GM19025 (cell line): ENCODE measurements around the gene EN2.
"Not testable (repeated sequence)": the region's sequence is repeated elsewhere in the genome, so short reads cannot be mapped to it uniquely, and the experiment has no call there.

ENCODE experiments used
- ATAC-seq: cut with Tn5 transposase; IDR thresholded peaks from one replicate; pipeline ENCODE4 v1.9.1; 2021; ENCODE audit warnings: mild to moderate bottlenecking, low read depth, moderate library complexity; ENCODE audit not compliant: unreplicated experiment

The EN2 gene

GRCh38 chr7:155425011-155425340, 33.0 kb upstream of the EN2 start:
- ATAC-seq = no peak

DNA sequence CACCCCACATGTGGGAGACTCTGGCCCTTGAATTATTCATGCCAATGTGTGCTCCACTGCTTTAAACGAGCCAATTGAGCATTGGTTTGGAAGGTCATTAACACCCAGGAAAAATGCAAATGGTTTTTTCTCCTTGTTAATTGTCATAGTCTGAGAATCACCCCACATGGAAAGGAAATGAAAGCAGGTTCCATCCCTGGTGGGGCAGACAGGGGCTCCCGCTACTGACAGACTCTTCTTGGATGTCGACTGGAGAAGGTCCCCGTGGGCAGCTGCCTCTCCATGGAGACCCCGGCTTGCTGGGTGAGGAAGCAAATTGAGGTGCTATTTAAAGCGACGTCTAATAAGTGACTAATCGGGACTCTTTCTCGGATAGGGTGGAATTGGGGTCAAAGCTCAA, 32.0 kb upstream of the EN2 start:
- no peak for ATAC-seq

DNA sequence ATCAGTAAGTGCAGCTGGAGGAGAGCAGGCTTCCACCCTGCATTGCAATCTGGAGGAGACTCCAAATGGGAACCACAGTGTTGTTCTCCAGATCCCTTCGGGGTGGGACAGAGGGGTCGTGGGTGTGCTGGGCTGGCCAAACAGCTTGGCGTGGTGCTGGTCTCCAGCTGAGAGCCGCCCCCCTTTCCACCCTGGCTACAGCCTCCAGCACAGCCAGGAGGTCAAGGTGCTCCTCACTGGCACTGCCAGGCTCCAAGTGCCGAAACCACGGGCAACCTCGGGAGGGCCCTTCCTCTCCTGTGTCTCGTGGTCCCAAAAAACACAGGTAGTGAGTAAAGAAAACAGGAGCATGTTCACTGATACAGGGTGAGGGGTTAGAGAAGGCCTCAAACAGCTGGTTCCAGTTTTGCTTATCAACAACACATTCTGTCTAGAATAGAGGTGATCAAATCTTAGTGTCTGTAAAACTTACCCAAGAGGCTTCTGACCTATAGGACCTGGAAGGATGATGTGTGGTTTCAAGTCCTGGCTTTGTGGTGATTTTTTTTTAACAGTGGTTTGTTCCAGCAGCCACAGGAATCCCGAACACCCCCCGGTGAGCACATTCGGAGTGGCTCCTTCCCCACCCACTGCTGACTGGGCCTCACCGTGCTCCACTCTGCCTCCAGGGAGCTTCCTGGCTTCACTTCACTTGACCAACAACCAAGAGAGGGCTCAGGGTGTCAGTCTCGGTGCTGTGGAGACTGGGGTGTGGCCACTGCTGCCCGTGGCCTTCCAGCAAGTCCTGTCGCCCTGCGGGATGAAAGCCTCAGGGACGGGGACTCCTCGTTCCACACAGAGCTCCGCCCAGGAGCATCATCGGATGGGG, 31.2 kb upstream of the EN2 start:
- no peak for ATAC-seq

GRCh38 chr7:155427411-155428038, 30.4 kb upstream of the EN2 start:
- no peak for ATAC-seq

- no peak for ATAC-seq
These were observed 29.6 kb upstream of the EN2 start for GRCh38 chr7:155428171-155428834.

GRCh38 chr7:155429651-155430050, 28.3 kb upstream of the EN2 start:
- ATAC-seq = no peak

DNA sequence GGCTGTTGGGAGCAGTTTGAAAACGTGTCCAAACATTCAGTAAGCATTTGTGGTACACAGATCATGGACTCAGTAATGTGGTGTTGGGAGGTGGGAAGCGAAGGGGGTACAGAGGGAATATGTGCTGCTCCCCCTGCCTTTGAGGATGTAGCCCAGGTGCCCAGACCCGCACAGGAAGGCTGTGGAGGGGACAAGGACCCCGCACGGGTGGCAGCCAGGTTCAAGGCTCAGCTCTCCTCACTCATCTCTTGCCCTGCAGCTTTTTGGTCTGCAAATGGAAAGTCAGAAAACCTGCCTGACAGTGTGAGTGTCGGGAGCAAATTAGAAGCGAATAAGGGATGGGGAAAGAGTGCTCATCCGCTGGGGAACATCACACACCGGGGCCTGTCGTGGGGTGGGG, 27.3 kb upstream of the EN2 start:
- no peak for ATAC-seq

DNA sequence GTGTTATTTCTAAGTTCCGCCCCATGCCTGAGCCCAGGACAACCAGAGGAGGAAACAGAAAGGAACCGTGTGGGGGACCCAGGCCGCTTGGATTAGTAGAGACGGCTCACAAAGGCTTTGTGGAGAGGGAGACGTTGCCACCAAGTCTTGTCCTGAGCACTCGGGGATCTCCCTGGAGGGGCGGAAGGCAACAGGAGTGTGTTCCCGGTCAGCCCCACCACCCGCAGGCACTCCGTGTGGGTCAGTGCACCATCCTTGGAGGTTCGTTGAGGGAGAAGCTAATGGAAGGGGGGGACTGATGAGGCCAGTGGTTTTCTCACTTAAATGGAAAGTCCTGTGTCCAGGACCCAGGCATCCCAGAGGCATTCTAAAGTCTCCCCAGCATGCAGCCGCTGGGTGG, 26.7 kb upstream of the EN2 start:
- ATAC-seq = no peak

- no peak for ATAC-seq
These were observed 26.2 kb upstream of the EN2 start for GRCh38 chr7:155431711-155432110.

DNA sequence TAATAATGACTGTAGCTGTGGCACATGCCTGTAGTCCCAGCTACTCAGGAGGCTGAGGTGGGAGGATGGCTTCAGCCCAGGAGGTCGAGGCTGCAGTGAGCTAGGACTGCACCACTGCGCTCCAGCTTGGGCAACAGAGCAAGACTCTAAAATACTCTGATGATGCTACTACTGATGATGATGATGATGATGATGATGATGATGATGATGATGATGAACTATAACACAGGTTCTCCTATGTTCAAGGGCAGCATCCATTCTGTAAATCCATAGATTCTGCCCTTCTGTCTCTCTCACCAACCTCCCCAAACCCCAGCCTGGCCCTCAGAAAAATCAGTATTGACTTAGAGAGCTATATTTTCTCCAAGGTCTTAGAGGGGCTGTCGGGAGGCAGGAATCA, 22.8 kb upstream of the EN2 start:
- no peak for ATAC-seq

DNA sequence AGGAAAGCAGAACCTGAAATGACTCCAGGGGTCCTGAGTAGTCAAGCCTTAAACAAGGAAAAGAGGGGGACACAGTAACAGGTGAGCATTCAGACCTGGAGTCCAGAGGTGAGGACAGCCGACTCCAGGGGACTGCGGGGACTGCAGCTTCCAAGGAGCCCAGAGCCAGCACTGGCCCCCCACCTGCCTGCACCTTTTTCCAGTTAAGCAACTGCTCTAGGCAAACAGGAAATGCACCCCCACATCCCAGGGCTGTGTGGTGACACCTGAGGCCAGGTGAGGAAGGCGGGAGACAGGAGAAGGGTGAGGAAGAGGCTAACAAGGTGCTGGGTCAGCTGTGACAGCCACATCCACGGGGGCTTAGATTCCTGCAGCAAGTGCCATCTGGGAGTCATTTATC, 20.1 kb upstream of the EN2 start:
- ATAC-seq = no peak

DNA sequence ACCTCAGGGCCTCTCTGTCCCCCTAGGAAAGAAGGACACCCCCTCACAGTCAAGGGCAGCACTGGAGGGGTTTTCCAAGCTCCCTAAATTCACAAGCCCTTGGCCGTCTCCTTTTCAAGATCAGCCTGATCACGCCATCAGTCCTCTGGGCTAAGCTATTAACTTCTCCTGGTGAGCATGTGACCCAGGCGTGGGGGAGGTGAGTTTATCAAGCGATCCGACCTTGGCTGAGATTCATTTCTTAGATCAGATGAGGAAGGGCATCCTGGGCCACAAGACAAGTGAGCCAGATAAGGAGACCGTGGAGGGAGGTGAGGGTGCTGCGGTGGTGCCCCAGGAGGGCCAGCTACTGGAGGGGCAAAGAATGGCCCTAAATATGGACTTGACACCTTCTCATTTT, 19.2 kb upstream of the EN2 start:
- no peak for ATAC-seq

GRCh38 chr7:155439311-155440017, 18.5 kb upstream of the EN2 start:
- ATAC-seq = no peak

- ATAC-seq = no peak
These were observed 17.9 kb upstream of the EN2 start for GRCh38 chr7:155440018-155440410.

- ATAC-seq = no peak
These were observed 16.1 kb upstream of the EN2 start for GRCh38 chr7:155441856-155442255.

DNA sequence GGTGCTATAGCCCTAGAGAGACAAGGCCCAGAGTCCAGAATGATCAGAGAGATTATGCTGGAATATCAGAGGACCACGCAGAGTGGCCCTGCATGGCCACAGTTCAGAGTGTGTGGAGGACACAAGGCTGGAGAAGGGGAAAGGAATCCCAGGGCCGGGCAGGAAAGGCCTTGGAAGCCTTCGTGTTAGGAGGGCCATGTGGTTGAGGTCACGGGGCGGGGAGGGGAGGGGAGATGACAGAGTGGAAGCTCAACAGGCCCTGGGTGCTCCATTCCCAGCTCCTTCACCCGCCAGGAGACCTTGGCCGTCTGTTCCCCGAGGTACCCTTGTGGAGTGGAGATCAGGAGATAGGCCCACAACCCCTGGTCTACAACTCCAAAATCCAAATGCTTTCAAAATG, 13.2 kb upstream of the EN2 start:
- ATAC-seq = no peak

DNA sequence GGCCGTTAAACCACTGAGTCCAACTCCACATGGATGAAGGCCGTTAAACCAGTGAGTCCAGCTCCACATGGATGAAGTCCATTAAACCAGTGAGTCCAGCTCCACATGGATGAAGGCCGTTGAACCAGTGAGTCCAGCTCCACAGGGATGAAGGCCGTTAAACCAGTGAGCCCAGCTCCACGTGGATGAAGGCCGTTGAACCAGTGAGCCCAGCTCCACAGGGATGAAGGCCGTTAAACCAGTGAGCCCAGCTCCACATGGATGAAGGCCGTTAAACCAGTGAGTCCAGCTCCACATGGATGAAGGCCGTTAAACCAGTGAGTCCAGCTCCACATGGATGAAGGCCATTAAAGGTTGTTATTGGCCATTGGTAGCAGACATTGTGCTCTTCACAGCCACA, 12.3 kb upstream of the EN2 start:
- ATAC-seq = not testable (repeated sequence)

DNA sequence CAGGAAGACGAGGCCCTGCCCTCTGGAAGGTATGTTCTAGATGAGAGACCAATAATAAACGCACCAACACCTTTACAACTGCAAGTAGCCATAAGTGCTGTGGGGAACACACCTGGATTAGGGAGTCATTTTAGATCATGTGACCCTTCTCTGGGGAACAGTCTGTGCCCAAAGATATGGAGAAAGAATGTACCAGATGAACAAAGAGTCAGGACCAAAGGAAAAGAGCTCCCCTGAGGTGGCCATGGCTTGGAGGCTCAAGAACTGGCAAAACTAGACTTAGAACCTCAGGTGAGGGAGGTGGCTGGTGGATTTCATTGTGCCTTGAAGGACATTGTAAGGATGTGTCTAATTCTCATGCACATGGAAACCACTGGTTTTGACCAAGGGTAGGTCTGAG, 10.3 kb upstream of the EN2 start:
- no peak for ATAC-seq

DNA sequence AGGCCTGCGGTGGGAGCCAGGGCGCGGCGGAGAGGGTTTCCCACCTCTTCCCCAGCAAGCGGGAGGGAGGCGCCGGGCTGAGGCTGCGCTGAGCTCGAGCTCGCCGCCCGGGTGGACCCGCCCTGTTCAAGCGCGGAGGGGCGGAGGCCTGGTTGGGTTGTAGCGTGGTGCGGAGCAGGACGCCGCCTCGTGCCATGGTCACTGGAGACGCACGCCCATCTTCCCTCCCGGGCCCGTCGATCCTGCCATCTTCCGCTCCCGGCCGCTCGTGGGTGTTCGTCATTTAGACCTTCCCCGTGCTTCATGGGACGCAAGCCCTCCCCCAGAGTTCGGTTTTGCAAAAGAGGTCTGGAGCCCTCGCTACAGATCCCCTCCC, 9.3 kb upstream of the EN2 start:
- ATAC-seq = no peak

- no peak for ATAC-seq
These were observed 8.7 kb upstream of the EN2 start for GRCh38 chr7:155449008-155449868.
